HG03060 (cell line): Measurements from ENCODE around the gene KMT5C.
"Not testable (repeated sequence)": the region's sequence is repeated elsewhere in the genome, so short reads cannot be mapped to it uniquely, and the experiment has no call there.

Experiments used
- ATAC-seq: cut with Tn5 transposase; IDR thresholded peaks from one replicate; pipeline ENCODE4 v1.9.1; 2021; ENCODE audit warnings: low read depth, moderate number of reproducible peaks; ENCODE audit not compliant: unreplicated experiment

The KMT5C gene

DNA sequence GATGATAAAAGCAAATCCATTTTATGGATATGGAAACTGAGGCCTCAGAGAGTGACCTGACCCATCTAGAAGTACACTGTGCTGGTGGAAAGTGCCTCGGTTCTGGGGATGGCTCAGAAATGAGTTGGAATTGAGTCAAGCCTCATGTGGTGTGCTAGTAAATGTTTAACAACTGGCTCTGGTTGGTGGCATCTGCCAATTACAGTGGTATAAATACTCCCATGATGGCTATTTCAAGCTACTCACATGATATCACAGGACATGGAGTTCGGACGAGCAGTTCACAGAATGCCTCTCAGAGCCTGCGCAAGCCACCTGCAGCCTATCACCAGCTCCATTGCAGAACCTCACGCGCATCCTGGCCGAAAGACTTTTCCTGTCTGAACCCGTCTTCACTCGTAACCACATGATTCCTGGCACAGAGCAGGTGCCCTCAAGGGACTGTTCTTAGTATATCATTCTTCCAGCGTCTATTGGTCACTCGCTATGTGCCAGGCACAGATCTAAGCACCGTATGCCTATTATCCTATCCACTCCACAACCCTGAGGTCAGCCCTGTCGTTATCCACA is 23.6 kb upstream of the KMT5C start:
- no peak for ATAC-seq

GRCh38 chr19:55316646-55317045 is 23.0 kb upstream of the KMT5C start:
- no peak for ATAC-seq

GRCh38 chr19:55319785-55320184 is 19.9 kb upstream of the KMT5C start:
- ATAC-seq: no peak

- no peak for ATAC-seq
Observed at GRCh38 chr19:55320844-55321419, 18.7 kb upstream of the KMT5C start.

DNA sequence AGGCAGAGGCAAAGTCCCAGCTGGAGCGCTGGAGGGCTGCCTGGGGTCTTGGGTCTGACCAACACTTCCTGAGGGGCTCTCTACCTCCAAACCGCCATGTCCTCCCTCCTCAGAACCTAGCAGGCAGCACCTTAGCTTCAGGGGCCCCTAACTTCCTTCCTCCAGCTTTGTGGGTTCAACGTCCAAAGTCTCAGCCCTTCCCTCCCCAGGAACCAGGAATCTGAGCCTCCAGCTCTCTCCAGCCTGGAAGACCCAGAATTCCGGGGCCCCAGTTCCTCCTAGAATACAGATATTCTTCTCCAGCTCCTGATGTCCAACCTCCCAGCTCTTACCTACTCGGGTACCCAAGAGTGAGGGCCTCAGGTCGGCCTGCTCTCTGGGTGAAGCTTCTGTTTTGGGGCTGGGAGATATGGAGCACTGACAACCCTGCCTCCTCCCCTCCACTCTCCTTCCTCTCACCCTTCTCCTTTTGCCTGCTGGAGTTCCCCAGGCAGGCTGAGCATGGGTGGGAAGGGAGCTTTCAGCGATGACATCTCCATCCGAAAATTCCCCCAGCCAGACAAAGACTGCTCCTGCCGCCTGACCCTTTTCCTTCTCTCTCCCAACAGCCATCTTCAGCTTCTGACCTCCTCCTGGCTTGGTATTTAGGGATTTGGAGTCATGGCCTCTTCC is 18.1 kb upstream of the KMT5C start:
- no peak for ATAC-seq

- no peak for ATAC-seq
Observed at GRCh38 chr19:55322204-55322885, 17.3 kb upstream of the KMT5C start.

- ATAC-seq: no peak
Observed at GRCh38 chr19:55324662-55325061, 15.0 kb upstream of the KMT5C start.

- ATAC-seq: no peak
Observed at GRCh38 chr19:55325172-55325571, 14.5 kb upstream of the KMT5C start, which contains the start of gene TMEM150B. Gene TMEM150B (minus strand): TSS chr19:55325341. CDS start chr19:55321036, 4,305 bp downstream.

DNA sequence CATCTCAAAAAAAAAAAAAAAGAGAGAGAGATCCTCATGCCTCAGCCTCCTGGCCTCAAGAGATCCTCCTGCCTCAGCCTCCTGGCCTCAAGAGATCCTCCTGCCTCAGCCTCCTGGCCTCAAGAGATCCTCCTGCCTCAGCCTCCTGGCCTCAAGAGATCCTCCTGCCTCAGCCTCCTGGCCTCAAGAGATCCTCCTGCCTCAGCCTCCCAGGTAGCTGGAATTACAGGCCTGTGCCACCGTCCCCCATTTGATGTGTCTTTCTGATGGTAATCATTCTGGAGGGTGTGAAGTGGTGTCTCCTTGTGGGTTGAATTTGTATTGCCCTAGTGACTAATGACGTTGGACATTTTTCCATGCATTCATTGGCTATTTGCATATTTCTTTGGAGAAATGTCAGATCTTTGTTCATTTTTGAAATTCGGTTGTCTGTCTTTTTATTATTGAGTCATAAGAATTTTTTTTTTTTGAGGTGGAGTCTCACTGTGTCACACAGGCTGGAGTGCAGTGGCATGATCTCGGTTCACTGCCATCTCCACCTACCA is 10.8 kb upstream of the KMT5C start:
- ATAC-seq: not testable (repeated sequence)

GRCh38 chr19:55329791-55330190 is 9.9 kb upstream of the KMT5C start:
- not testable (repeated sequence) for ATAC-seq

GRCh38 chr19:55333870-55334269 is 5.8 kb upstream of the KMT5C start:
- no peak for ATAC-seq

DNA sequence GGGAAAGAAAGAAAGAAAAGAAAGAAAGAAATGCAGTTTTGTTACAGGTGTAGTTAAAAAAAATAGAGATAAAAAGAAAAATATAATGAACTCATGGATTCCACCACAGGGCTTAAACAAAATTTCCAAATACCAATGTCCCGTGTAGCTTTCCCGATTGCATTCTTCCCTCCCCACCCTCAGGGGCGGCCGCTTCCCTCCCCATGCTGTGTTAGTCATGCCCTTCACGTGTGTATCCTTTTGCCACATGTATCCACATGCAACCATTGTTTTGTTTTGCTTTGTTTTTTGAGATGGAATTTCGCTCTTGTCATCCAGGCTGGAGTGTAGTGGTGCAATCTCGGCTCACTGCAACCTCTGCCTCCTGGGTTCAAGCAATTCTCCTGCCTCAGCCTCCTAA is 3.6 kb upstream of the KMT5C start:
- ATAC-seq: no peak

GRCh38 chr19:55339889-55340783 is 460 bp downstream of the KMT5C start:
- ATAC-seq: no peak

- no peak for ATAC-seq
Observed at GRCh38 chr19:55340784-55341147, 1.1 kb downstream of the KMT5C start.

GRCh38 chr19:55341171-55341588 is 1.5 kb downstream of the KMT5C start:
- ATAC-seq: no peak

DNA sequence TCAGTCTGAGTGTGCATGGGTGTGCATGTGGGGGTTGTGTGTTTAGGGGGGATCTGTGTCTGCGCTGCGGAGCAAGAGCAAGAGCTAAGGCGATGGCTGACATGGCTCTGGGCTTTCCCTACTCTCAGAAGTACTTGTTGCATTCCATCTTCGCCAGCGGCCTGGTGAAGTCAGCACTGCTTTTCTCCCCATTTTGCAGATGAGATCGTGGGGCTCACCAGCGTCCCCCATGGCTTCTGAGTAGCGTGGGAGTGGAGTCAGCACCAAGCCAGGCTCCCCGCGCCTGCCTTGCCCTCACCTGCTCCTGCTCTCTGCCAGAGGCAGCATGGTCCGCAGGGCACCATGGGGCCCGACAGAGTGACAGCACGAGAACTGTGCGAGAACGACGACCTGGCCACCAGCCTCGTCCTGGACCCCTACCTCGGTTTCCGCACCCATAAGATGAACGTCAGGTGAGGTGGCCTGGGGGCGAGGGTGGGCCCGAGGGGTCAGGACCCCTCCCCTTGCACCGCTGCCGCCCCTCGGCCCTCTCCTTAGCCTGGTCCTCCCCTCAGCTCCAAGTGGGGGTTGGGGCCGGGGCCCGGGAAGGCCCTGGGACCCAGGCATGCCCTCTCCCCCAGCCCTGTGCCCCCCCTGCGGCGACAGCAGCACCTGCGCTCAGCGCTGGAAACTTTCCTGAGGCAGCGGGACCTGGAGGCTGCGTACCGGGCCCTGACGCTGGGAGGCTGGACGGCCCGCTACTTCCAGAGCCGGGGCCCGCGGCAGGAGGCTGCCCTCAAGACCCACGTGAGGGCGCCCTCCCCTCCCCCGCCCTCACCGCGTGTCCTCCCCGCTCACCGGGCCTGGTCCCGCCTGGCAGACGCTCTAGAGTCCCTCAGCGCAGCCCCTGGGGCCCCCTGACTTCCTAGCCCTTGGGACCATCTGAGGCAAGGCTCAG is 2.2 kb downstream of the KMT5C start:
- no peak for ATAC-seq

- ATAC-seq: no peak
Observed at GRCh38 chr19:55344444-55344843, 4.8 kb downstream of the KMT5C start.

DNA sequence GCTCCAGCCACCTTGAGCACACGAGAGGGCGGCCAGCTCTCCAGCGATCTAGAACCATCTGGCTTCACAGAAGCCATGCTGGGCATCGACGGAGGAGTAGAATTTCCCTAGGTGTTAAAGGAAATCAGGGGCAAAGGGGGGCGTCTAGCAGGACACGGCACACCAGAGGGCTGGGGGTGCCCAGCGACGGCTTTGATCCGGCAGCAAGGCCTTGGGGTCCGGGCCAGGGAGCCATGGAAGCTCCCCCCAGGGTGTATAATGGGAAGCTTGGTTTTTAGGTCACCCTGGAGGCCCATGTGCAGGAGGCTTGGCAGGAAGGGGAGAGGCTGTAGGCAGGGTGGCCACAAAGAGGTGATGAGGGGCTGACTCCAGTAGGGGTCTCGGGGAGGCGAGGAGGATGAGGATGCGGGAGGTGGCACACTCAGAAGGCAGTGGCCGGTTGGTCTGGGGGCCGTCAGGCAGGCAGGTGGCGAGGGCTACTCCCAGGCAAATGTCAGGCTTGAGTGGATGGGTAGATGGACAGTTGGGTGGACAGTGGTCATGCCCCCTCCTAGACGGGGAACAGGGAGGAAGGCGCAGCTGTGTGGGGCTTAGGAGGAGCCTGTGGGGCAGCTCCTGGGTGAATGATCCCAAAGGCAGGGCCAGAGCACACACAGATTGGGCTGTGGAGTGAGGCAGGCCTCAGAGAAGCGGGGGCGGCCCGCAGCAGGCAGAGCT is 5.6 kb downstream of the KMT5C start:
- ATAC-seq: no peak
